Choroid plexus epithelial cell (primary cell): Measurements from ENCODE around the gene FGF12.
"Not testable (repeated sequence)": the region's sequence is repeated elsewhere in the genome, so short reads cannot be mapped to it uniquely, and the experiment has no call there.

Source experiments
- DNase-seq: peaks from one replicate; pipeline ENCODE4 v3.0.0-alpha.2; 2010; ENCODE audit warnings: low read depth
- H3K4me3 ChIP-seq: 2 replicates; pipeline ENCODE4 v1.5.1; 2011; ENCODE audit warnings: low read depth, mild to moderate bottlenecking, control low read depth, low read length, moderate library complexity
- TF ChIP-seq, protein P1 (sequence below): conservative IDR thresholded peaks from 2 replicates; pipeline ENCODE4 v1.5.1; 2011; ENCODE audit warnings: low read depth, mild to moderate bottlenecking, control low read depth, inconsistent platforms, low read length, moderate library complexity

The FGF12 gene

DNA sequence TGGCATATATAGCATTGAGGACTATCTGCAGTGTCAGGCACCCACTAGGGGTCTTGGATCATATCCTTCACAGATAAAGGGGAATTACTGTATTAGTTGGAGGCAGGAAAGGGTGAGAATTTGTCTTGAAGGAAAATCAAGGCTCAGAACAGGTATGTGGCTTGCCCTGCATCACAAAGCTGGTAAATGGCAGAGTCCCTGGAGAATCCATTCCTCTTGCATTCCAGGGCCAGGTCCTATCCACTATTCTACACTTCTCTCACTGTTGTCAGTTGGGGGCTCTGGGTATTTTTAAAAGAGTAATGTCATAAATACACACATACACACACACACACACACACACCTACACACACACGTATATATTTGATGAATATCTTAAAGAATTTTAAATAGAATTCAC, 19.8 kb upstream of the FGF12 start:
- H3K4me3 ChIP-seq = no peak overlapping the region
- no peak for DNase-seq
- TF ChIP-seq, protein P1, sequence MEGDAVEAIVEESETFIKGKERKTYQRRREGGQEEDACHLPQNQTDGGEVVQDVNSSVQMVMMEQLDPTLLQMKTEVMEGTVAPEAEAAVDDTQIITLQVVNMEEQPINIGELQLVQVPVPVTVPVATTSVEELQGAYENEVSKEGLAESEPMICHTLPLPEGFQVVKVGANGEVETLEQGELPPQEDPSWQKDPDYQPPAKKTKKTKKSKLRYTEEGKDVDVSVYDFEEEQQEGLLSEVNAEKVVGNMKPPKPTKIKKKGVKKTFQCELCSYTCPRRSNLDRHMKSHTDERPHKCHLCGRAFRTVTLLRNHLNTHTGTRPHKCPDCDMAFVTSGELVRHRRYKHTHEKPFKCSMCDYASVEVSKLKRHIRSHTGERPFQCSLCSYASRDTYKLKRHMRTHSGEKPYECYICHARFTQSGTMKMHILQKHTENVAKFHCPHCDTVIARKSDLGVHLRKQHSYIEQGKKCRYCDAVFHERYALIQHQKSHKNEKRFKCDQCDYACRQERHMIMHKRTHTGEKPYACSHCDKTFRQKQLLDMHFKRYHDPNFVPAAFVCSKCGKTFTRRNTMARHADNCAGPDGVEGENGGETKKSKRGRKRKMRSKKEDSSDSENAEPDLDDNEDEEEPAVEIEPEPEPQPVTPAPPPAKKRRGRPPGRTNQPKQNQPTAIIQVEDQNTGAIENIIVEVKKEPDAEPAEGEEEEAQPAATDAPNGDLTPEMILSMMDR = no peak

DNA sequence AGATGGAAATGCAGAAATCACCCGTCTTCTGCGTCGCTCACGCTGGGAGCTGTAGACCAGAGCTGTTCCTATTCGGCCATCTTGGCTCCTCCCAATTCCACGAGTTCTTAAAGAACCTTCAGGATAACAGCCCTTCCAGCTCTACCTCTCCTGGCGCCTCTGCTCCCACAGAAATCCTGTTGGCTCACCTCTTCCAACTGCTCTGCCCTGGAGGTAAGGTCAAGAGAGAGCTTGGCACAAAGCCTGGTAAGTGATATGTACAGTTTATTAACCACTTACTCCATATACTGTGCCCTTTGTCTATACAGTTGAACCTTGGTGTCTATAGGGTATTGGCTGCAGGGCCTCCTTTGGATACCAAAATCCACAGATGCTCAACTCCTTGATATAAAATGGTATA, 17.8 kb upstream of the FGF12 start:
- TF ChIP-seq, protein P1 = no peak
- no peak for DNase-seq
- no peak overlapping the region for H3K4me3 ChIP-seq

DNA sequence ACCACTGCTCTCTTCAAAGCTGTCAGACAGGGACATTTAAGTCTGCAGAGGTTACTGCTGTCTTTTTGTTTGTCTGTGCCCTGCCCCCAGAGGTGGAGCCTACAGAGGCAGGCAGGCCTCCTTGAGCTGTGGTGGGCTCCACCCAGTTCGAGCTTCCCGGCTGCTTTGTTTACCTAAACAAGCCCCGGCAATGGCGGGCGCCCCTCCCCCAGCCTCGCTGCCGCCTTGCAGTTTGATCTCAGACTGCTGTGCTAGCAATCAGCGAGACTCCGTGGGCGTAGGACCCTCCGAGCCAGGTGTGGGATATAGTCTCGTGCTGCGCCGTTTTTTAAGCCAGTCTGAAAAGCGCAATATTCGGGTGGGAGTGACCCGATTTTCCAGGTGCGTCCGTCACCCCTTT, 17.3 kb upstream of the FGF12 start:
- H3K4me3 ChIP-seq, DNase-seq: not testable (repeated sequence)

DNA sequence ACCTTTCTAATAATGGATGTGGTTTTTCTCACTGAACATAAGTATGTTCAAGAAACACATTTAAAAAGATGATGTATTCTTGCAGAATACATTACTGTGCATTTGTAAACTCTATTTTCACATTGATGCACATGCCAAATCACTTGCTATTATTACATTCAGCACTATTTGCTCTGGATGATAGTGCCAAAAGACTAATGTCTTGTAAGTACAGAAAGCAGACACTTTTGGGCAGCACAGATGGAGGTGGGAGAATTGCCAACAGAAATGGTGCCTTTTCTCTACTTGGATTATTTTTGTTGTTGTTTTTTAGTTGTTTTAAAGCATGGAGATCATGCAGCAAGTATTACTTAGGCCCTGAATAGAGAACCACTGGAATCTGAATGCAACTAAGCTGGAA, 10.2 kb upstream of the FGF12 start:
- H3K4me3 ChIP-seq = no peak overlapping the region
- DNase-seq = no peak
- TF ChIP-seq, protein P1 = no peak

DNA sequence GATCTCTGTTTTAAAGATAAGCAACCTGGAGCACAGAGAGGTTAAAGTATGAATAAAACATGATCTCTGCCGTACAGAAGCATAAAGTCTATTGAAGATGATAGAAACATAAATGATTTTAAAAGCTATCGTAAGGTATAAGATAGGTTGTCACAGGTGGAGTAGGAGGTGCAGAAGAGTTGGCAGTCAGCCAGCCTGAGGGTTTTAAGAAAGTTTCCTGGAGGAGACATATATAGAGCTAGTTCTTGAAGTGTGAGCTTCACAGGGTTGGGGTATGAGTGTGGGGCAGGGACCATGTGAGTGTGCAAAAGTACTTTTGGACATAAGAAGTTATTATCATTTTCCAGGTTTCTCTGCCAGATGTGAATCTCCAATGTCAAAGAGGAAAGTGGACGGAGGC, 3.9 kb upstream of the FGF12 start:
- TF ChIP-seq, protein P1 = no peak
- no peak overlapping the region for H3K4me3 ChIP-seq
- no peak for DNase-seq

DNA sequence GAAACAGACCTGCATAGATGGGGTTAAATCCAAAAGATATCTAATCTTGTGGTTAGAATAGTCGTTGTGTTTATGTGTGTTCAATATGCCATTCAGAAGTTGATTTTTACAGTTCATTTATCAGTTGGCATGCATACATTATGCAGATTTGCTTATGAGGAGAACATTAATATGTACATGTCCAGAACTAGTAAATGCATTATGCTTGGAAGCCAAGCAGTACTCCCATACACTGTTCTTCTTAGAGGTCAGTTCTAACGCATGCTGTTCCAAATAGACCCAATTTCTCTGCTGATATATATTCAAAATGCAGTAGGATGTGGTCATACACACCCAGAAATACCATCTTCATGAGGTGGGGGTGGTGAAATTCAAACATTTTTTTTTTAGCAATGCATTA, 956 bp downstream of the FGF12 start:
- H3K4me3 ChIP-seq = no peak overlapping the region
- TF ChIP-seq, protein P1 = no peak
- DNase-seq = no peak

DNA sequence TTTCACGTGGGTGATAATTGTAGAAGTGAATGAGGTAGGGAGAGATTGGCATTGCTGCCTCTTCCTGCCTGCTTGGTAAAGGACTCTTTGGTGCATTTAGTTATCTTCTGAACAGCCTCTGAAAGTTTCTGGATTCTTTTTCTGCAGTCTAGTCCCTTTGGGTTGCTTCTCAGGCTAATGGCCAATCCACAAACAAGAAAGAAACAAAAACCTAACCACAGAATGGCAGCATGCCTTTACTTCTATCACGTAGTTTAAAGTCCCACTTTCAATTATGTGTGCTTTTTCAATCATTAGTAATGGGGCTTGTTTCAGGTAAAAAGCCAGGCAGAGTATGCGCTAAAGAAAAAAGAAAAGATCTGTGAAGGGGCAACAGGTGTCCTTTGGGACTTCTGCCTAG, 7.4 kb downstream of the FGF12 start:
- H3K4me3 ChIP-seq = no peak overlapping the region
- no peak for DNase-seq
- TF ChIP-seq, protein P1 = no peak

DNA sequence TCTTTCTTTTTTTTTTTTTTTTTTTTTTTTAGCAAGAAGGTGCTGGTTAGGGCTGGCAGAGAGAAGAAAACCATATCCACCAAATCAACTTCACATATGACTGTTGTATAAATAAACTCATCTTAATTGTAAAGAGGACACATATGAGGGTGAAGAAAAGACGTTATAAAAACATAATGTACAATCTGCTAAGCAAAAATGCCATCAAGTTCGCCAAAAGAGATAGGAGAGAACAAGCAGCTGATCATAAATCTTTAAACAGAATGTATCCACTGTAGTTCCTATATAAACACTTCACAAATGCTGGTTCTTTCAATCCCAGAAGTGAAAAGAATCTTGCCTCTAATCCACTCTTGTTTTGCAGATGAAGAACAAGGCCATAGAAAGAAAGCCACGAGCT, 9.2 kb downstream of the FGF12 start:
- TF ChIP-seq, protein P1 = no peak
- no peak overlapping the region for H3K4me3 ChIP-seq
- DNase-seq = no peak
